Measurements from ENCODE around the gene VPS37B.
A peak's percentile ranks its signal among the peaks of the same experiment; 100 is the strongest.
"Not testable (repeated sequence)": the region's sequence is repeated elsewhere in the genome, so short reads cannot be mapped to it uniquely, and the experiment has no call there.

The VPS37B gene, protein sequence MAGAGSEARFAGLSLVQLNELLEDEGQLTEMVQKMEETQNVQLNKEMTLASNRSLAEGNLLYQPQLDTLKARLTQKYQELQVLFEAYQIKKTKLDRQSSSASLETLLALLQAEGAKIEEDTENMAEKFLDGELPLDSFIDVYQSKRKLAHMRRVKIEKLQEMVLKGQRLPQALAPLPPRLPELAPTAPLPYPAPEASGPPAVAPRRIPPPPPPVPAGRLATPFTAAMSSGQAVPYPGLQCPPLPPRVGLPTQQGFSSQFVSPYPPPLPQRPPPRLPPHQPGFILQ

DNA sequence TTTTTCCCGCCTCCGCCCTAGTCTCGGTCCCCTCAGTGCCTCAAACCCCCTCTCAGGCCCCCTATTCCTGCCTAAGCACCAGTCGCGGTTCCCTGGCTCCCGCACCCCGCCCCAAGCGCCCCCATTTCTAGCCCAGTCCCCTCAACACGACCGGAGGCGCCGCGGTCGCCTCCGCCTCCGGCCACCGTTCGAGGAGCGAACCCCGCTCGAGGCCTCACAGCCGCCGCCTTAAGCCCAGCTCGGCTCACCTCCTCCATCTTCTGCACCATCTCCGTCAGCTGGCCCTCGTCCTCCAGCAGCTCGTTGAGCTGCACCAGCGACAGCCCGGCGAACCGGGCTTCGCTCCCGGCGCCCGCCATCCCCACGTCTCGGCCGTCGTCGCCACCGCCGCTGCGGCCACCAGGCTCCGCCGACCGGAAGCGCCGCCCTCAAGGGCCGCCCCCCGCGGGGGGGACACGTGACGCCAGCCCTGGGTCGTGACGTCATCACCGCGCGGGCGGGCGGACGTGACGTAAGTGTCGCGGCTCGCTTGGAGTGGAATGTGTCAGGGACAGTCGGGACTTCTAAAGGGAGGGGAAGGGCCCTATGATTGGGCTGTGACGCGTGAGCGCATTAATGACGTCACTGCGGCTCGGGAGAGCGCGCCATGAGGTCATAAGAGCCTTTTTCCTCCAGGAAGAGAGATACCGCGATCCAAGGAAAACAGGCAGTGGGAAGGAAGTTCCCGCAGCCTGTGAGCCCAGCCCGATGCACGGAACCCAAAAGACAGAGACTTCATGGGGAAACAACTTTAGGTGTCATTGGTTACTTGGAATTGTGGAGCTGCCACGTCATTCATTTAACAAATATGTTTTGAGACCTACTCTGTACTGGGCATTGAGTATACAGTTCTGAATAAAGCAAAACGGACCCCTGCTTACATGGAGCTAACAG lies at the start of gene VPS37B:
Gene VPS37B (minus strand): TSS at position 421 of the 933 bp plus-strand sequence. CDS start 62 bp downstream, at position 359.
- peak; percentile 96 for DNase-seq (ENCODE audit: low read depth, low spot score)

DNA sequence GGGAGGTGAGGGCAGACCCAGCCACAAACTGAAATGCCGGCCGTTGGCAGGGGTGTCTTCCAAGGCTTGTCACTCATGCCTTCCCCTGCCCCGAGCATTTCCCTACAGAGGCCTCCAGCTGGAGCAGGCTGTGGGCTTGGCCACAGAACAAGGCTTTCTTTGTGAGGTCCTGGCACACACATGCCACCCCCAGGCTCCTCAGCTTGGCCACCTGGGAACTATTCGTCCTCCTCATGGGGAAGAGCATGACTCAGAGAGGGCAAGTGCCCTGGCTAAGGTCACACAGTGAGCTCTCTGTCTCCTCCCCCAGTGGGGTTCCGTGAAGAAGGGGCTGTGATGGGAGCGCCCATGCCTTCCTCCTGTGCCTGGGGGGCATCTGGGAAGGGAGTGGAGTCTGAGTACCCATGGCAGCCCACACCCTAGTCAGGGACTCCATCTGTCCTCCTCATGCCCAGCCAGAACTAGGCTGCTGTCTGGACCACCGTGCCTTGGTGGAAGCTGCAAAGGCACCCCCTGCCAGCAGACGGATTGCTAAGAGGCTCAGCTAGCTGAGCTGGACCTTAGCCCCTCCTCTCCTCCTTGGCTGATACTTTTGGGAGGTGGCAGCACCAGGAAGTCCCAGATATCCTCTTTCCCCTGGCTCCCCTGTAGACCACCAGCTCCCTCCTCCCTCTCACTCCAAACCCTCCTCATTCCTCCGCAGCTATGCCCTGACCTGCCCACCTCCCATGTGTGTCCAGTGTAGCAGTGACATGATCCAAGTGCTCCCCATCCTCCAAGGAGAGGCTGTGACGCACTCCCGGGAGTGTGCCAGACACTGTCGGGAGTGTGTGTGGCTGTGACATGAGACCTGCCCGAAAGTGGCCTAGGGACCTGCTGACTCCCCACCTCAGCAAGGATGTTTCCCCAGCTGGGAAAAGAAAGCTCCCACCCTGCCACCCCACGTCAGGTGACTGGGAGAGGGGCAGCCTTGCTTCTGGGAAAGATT lies 49.0 kb upstream of the VPS37B start:
- DNase-seq (ENCODE audit: low read depth, low spot score): no peak

DNA sequence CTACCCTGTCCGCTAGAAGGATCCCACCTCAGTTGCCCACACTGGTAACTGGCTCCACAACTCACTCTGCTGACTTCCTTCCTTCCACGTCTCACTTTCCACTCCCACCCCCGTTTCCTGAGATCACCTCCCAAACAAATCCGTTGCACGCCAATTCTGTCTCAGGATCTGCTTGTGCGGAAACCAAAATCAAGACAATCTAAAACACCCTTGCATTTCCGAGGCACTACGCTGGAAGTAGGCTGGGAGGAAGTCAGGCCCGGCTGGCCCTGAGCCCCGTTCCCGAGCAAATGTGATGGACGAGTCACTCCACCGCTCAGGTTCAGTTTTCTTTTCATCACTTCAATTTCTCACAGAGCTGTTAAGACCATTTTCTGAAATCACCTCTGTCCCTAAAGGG lies 47.3 kb upstream of the VPS37B start:
- DNase-seq (ENCODE audit: low read depth, low spot score): no peak

GRCh38 chr12:122942637-122943036 lies 46.7 kb upstream of the VPS37B start:
- DNase-seq (ENCODE audit: low read depth, low spot score): no peak

DNA sequence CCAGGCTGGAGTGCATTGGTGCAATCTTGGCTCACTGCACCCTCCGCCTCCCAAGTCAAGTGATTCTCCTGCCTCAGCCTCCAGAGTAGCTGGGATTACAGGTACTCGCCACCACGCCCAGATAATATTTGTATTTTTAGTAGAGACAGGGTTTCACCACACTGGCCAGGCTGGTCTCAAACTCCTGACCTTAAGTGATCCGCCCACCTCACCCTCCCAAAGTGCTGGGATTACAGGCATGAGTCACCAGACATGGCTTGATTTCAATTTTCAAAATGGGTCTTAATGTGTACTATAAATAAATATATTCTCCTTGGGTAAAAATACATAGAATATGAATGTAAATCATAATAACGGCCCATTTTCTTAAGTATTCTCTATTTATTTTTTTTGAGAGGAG lies 45.4 kb upstream of the VPS37B start:
- DNase-seq (ENCODE audit: low read depth, low spot score): not testable (repeated sequence)

- DNase-seq (ENCODE audit: low read depth, low spot score): no peak
Measured at GRCh38 chr12:122939125-122939524, 43.2 kb upstream of the VPS37B start.

DNA sequence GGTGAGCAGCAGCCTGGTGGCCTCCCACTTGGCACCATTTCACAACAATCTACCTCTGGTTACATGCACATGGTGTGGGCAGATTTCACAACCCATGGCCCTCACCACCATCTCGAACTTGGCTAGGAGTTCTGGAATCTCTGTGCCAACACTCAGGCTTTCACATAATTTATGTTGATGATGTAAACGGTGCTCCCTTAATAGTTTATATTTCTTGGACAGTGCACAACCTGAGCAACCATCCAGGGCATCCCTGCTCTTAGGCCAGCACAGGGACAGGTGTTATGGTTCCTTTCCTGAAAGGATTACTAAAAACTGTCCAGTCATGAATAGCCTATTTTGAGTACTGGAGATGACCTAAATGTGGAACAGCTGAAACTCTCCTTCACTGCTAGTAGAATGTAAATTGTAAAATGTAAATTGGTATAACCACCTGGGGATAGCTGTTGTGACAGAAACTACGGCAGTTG lies 41.7 kb upstream of the VPS37B start:
- no peak for DNase-seq (ENCODE audit: low read depth, low spot score)

- peak; percentile 85 for DNase-seq (ENCODE audit: low read depth, low spot score)
Measured at GRCh38 chr12:122935318-122935717, 39.4 kb upstream of the VPS37B start.

DNA sequence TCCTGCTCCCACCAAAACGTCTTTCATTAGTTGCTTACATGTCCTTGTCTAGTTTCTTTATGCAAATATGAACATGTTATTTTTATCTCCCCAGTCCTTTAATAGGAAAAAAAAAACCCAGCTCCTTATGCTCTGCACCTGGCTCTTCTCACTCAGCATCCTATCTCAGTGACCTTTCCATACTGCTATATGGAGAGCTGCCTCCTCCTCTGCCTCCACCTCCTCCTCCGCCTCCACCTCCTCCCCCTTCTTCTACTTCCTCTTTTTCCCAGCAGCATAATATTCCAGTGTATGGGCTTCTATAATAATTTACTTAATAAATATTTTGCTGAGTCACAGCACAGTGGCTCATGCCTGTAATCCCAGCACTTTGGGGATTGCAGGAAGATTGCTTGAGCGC lies 38.8 kb upstream of the VPS37B start:
- DNase-seq (ENCODE audit: low read depth, low spot score): no peak

DNA sequence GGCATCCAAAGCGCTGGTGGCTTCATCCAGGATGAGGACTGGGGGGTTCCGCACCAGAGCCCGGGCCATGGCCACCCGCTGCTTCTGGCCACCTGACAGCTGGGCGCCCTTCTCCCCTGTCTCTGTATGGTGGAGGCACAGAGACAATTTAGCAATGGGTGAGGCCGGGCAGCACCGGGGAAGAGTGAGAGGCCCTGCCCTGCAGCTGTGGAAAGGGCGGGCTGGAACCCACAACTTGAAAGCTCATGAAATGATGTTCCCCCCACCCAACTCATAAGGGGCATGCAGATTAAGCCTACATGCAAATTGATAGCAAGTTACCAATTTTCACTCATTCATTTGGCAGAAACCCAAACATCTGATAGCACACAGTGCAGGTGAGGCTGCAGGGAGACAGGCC lies 36.3 kb upstream of the VPS37B start:
- DNase-seq (ENCODE audit: low read depth, low spot score): no peak

DNA sequence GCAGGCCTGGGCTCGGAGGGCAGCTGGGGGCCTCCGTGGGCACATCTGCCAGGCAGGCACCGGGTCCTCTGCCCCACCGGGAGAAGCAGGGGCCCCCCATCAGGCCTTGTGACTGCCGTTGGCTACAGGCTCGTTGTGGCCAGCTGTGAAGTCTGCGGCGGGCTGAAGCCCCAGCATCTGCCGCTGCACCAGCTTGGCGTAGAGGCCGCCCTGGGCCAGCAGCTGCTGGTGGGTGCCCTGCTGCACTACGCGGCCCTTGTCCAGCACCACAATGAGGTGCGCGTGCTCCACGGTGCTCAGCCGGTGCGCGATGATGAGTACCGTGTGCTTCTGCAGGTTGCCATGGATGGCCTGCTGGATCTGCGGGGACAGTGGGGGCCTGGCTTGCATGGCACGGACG lies 33.9 kb upstream of the VPS37B start:
- no peak for DNase-seq (ENCODE audit: low read depth, low spot score)

GRCh38 chr12:122929148-122929538 lies 33.2 kb upstream of the VPS37B start:
- no peak for DNase-seq (ENCODE audit: low read depth, low spot score)

DNA sequence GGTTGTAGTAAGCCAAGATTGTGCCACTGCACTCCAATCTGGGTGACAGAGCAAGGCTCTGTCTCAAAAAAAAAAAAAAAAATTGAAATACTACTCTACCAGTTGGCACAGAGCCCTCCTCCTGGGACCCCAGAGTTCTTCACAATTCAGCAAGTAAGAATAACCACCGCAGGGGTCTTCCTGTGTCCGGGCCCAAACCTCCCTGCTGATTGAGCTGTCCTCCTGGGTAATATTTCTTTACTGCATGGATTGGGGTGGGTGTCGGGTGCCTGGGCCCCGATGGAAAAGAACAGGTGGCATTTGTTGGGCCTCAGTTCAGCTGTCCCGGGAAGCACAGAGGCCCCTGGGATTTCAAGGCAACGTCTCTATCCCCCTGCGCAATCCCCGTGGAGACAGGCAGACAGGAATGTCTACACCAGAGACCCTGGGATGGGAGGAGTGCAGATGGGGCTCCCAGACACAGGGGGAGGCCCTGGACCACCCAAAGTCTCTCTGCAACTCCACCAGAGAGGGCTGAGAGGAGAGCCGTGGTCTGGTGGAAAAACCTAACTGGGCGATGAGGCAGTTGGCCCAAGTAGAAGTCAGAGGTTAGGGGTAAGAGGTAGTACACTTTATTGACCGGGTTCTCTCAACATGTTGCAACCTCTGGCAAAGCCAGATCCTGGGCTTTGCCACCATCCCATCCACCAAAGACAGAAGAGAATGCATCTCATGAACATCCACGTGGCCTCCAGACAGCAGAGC lies 32.7 kb upstream of the VPS37B start:
- DNase-seq (ENCODE audit: low read depth, low spot score): no peak

DNA sequence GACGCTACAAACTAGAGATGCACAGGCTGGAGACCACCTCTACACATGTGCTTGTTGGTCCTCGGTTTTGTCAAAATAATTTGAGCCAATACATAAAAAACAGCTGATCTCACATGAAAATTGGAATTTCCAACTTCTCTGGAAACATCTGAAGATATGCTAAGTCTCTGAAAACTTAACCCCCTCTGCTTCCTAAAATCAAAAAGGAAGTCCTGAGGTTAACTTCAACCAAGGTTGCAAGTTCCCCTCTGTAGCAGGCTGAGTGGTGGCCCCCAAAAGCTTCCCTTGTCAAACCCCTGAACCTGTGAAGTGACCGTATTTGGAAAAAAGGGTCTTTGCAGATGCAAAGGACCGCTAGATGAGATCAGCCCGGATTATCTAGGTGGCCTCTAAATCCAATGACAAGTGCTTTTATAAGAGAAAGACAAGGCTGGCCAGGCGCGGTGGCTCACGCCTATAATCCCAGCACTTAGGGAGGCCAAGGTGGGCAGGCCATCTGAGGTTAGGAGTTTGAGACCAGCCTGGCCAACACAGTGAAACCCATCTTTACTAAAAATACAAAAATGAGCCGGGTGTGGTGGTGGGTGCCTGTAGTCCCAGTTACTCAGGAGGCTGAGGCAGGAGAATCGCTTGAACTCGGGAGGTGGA lies 32.0 kb upstream of the VPS37B start:
- DNase-seq (ENCODE audit: low read depth, low spot score): no peak

GRCh38 chr12:122921917-122922316 lies 26.0 kb upstream of the VPS37B start:
- peak; percentile 50 for DNase-seq (ENCODE audit: low read depth, low spot score)

- DNase-seq (ENCODE audit: low read depth, low spot score): no peak
Measured at GRCh38 chr12:122920687-122921086, 24.8 kb upstream of the VPS37B start.

- no peak for DNase-seq (ENCODE audit: low read depth, low spot score)
Measured at GRCh38 chr12:122918827-122919226, 22.9 kb upstream of the VPS37B start.

- peak; percentile 95 for DNase-seq (ENCODE audit: low read depth, low spot score)
Measured at GRCh38 chr12:122917507-122918121, 21.7 kb upstream of the VPS37B start.

GRCh38 chr12:122909442-122910288 lies 13.7 kb upstream of the VPS37B start:
- DNase-seq (ENCODE audit: low read depth, low spot score): peak; percentile 77

All from ELF-1 (cell line).